OCI-M2 (cell line): ENCODE measurements around the gene SH3GL2.

Experiments used
- DNase-seq: peaks from one replicate; lab custom pipeline; 2025; ENCODE audit not compliant: unreplicated experiment; lab: John Stamatoyannopoulos, UW

Gene SH3GL2

GRCh38 chr9:17609312-17610005 lies 30.6 kb downstream of the SH3GL2 start:
- no peak for DNase-seq

GRCh38 chr9:17611342-17611741 lies 32.5 kb downstream of the SH3GL2 start:
- no peak for DNase-seq

DNA sequence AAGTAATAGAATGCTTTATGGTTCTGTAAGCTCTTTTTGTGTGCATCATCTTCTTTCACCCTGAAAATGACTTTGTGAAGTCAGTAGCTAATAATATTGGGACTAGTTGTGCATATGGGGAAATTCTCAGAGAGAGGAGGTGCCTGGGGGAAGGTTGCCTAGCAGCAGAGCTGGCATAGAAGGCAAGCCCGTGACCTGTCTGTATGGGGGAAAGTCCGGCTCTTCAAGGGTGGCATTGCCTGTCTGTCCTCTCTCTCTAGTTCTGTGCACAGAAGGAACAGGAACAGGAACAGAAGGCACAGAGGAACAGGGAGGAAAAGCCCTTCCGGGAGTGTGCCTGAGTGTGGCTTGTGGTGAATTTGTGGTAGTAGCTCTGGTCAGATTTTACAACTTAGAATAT lies 33.1 kb downstream of the SH3GL2 start:
- DNase-seq: no peak

DNA sequence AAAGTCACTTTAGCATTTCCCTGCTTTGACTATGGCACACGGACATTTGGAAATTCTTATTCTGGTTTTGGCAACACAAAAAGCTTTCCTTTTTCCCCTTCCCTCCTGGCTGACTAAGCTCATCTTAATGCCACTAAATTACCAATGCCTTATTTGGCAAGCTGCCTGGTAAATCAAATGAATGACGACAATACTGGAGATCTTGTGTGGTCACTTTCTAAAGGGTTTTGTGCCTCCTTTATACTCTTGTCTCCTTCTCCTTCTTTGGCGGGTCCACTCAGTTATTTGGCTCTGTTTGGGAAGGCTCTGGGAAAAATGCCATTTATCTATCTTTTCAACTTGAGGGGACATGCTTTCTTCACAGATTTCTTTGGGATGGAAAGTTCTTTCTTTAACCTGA lies 34.9 kb downstream of the SH3GL2 start:
- DNase-seq: no peak

- no peak for DNase-seq
These were observed 35.4 kb downstream of the SH3GL2 start for GRCh38 chr9:17614250-17614649.

DNA sequence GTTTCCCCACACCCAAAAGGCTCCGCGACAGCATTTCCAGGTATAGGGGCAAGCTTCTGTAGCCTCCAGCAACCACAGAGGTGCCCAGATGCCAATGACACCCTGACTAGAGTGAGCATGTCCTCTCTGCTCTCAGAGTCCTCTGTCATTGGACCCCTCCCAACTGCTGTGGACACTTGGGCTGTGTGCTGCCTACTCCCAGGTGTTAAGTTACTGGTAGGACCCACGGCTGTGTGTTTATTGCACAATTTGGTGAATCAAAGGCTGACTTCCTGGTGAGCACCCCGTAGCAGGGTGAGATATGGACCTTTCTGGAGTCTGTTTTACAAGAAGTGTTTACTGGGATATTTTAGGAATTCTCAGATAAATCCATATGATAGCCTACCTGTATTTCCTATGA lies 36.0 kb downstream of the SH3GL2 start:
- no peak for DNase-seq

- DNase-seq: no peak
These were observed 43.3 kb downstream of the SH3GL2 start for GRCh38 chr9:17622141-17622540.

DNA sequence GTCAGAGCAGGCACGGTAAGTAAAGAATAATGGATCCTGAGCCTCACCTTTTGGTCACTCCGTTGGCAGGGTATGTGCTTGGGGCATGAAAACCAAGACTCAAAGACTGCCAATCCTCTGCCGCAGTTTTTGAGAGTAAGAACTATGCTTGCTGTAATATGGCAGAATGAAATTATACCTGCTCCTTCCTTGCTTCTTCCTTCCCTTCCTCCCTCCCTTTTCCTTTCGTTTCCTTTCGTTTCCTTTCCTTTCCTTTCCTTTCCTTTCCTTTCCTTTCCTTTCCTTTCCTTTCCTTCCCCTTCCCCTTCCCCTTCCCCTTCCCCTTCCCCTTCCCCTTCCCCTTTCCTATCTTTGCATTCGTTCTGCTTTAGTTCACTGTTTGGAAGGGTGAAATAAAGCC lies 43.9 kb downstream of the SH3GL2 start:
- DNase-seq: no peak

DNA sequence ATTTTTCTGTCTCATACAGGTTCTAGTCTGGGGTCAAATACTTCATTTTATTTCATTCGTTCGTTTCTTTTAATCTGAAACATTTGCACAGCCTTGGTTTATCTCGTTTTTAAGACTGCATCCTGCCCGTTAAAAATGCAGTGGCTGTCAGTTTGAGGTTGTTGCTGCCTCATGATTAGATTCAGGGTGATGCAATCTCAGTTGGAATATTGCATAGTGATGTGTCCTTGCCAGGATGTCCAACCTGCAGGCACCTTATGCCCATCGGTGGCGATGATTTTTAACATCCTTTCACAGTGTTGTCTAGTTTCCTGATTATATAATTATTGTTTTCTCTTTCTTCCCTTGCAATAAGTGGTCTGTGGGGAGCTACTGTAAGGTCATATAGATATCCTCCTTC lies 45.1 kb downstream of the SH3GL2 start:
- DNase-seq: no peak

GRCh38 chr9:17624571-17624970 lies 45.7 kb downstream of the SH3GL2 start:
- DNase-seq: no peak

DNA sequence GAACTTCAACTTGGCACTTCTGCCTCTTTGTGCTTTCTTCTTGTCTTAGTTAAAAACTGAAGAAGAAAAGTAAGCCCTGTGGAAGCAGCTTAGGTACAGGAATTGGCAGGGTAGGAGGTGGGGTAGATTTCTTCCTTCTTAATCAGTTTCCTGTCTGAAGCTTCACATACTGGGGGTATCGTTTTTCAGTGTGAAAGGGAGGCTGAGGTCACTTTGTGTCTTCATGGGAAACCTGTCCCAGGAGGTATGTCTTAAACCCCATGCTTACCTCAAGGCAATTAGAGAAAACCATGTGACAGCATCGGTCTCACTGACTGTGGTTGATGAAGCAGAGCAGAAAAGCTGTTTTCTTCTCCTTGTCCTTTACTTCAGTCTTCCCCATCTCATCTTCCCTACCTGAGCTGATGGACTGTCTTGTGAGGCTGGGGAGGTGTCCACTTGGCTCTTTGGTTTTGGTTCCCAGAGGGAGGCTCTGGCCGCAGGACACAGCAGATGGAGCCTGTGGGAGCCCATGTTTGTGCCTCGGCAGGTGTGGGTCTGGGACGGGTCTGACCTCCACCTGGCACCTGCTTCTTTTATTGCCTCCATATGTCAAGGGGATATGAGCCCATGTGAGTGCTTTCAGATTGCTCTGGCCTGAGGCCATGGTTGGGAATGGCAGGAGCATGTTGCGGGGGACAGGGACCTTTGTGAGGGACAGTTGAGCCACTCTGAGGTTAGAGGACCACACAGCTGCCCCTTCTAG lies 47.0 kb downstream of the SH3GL2 start:
- DNase-seq: no peak

DNA sequence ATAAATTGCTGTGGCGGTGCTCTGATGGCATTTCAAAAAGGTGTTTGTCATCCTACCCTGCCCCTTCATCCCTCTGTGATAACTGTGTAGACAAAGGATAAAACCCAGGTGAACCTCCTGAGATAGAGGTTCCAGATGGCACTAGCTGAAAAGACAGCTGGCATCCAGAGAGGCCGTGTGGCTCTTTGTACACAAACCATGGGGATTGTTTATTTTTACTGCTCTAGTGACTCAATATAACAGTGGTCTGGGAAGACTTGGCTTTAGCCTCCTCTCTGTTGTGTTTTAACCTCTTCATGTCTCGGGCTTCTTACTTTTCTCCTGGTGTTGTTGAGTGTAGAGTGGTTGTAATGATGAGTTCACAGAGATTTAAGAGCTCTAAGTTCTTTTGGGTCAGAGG lies 48.8 kb downstream of the SH3GL2 start:
- DNase-seq: no peak

GRCh38 chr9:17628624-17629023 lies 49.8 kb downstream of the SH3GL2 start:
- DNase-seq: no peak

GRCh38 chr9:17630531-17630949 lies 51.7 kb downstream of the SH3GL2 start:
- no peak for DNase-seq

GRCh38 chr9:17631396-17631795 lies 52.5 kb downstream of the SH3GL2 start:
- DNase-seq: no peak

- DNase-seq: no peak
These were observed 54.1 kb downstream of the SH3GL2 start for GRCh38 chr9:17632994-17633393.

GRCh38 chr9:17635115-17635890 lies 56.4 kb downstream of the SH3GL2 start:
- DNase-seq: no peak

GRCh38 chr9:17636349-17636748 lies 57.5 kb downstream of the SH3GL2 start:
- DNase-seq: no peak

GRCh38 chr9:17636821-17637220 lies 58.0 kb downstream of the SH3GL2 start:
- DNase-seq: no peak

DNA sequence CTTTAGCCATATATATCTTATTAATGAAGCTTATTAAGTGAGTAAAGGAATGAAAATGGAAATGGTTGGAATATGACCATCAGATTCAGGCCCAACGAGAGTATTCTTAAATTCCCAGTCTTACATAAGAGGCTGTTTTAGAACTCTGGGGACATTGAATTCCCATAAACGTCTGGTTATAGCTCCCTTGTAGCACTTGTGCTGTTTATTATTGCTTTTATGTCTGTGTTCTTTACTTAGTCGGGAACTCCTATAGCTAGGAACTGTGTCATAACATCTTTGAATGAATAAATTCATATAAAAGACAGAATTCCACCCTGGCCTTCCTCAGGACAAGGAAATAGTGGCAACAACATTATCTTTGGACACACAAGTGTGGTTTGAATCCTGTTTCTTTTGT lies 58.4 kb downstream of the SH3GL2 start:
- no peak for DNase-seq

DNA sequence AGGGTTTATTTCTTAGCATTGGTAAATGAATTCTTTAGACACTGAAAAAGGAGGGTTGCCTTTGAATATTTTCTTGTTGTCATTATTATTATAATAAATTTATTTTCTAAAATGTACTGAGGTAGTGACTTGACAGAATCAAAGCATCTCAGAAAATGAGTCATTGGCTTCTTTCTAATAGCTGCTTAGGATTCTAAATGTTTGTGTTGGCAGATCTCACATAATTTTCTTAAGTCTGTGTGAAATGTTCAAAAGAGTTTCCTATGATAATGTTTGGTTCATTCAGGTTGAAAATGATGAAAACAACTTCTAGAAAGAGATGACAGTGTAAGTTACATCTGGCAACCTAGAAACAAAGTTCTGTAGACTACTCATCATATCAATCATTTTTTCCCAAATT lies 69.7 kb downstream of the SH3GL2 start:
- no peak for DNase-seq

GRCh38 chr9:17651725-17652124 lies 72.9 kb downstream of the SH3GL2 start:
- no peak for DNase-seq
